ENCODE data around the gene TRPC4AP. TPM values are rescaled to one million over a fixed set of nuclear protein-coding genes. Genes with fewer than 3 reads are reported as not detected.

The TRPC4AP gene
- total RNA-seq, 1 donor from 2014 or later: 57.5 TPM

DNA sequence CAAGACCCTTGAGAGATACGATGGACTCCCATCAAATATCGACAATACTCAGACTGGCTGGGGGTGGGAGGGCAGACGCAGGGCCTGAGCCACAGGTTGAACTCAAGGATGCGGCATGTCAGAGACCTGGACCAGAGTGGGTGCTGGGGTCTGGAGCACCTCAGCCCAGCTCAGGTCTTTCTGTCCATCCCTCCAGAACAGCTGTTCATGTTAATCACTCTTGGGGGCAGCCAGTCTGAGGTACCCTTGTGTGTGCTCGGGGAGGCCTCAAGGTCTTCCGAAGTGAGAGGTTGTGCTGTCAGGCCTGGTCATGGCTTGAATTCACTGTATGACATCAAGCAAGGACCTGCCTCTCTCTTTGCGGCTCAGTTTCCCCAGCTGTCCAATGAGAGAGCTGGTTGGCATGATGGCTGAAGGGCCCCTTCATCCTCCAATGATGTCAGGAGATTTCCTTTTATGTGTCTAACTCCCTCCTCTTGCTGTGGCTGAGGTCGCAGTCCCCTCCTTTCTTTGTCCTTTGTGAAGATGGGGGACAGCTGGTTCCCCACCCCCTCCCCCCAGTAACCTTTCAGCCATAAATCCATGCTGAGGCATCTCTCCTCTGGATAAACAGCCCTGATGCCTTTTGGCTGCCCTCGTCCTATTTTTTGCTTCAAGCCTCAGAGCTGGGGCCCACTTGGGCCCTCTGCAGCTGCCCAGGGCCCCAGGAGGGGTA, 121.6 kb downstream of the TRPC4AP start:
- no peak for DNase-seq (ENCODE audit: low spot score)

DNA sequence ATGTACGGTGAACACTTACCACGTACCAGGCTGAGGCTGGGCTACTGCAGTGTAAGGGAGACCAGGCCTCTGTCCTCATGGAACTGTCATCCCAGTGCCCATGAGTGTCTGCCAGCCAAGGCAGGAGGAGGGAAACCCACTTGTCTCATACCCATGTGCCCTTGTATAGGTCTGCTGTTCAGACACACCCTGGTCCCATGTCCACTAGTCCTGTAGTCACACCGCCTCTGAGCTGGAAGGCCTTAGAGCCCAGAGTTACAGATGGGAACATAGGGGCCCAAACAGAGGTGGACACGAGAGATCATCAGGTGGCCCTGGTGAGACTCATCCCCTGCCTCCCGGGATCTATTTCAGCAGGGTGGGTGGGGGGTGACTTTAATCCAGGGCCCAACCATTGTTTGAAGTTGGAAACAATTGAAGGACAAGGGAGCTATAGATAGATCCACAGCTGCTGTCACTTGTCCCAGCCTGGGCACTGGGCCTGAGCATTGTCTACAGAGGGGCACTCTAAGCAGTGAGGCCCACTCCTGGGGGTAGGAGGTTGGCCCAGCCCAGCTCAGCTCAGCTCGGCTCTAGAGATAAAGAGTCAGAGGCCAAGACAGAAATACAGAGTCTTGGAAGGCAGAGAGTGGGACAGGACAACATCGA, 122.3 kb downstream of the TRPC4AP start:
- no peak for DNase-seq (ENCODE audit: low spot score)

DNA sequence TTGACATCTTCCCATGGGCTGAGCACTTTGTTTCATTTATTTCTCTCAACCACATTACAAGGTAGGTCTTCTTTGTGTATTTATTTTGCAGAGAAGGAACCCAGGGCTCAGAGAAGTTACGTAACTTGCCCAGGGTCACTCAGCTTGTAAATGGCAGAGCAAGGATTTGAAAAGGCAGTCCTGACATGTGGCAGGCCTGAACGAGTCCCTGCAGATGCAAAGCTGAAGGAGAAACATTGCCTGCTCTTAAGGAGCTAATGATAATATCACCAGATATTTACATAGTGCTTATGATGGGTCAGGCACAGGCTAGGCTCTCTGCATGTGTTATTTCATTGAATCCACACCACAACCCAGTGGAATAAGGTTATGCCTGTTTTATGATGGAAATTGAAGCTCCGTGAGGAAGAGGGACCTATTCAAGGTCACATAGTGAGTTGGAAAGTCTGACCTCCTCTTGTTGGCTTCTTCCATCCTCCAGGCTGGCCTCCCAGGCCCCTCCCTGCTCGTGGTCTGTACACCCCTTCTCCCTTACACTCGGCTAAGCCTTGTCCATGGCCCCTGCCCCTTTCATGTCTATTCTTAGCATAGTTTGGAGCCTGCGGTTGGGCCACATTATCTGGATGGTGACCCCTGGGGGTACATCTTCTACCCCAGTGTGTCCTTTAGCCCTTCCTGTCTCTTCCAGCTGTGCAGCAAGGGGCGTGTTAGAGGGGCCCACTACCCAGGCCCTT, 124.4 kb downstream of the TRPC4AP start:
- DNase-seq (ENCODE audit: low spot score): no peak

DNA sequence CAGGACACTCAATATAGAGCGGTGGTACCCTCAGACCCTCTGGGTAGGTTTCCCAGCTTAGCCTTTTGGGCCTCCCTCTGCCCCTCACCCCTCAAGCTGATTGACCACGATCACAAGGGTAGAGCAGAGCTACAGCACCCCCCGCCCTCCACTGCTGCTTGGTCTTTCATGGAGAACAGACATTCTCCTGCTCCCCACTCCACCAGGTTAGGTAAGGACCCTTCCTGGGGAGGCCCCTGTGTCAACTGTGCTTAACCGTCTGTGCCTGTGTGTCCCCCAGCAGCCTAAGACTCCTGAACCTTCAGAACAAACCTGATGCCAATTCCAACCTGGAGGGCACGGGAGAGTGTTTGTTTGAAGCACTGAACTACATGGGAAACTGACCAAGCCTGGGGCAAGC, 125.2 kb downstream of the TRPC4AP start:
- no peak for DNase-seq (ENCODE audit: low spot score)

DNA sequence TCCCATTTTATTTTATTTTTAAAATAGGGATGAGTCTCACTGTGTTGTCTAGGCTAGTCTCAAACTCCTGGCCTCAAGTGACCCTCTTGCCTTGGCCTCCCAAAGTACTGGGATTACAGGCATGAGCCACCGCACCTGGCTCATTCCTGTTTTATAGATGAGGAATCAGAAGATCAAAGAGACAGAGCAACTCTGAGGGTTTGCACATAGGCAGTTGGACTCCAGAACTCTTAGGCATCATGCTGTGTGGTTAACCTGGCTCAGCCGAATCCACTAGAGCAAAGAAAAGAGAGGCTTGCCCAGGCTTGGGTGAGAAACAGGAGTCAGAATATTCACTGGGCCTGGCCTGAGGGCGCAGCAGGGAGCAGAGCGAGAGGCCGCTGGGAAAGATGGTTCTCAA, 127.6 kb downstream of the TRPC4AP start:
- DNase-seq (ENCODE audit: low spot score): no peak

DNA sequence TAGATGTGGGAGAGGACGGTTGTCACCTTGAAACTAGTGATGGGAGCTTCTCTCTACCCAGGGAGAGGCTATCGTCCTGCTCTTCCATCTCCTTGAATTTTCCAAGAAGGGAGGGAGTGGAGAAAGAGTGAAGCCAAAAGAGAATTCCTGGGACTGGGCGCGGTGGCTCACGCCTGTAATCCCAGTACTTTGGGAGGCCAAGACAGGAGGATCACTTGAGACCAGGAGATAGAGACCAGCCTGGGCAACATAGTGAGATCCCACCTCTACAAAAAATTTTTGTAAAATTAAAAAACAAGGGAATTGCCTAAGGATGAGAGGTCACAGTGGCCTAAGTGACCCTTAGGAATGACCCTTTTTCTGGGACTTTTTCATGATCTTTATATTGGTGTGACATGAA, 128.1 kb downstream of the TRPC4AP start:
- no peak for DNase-seq (ENCODE audit: low spot score)

DNA sequence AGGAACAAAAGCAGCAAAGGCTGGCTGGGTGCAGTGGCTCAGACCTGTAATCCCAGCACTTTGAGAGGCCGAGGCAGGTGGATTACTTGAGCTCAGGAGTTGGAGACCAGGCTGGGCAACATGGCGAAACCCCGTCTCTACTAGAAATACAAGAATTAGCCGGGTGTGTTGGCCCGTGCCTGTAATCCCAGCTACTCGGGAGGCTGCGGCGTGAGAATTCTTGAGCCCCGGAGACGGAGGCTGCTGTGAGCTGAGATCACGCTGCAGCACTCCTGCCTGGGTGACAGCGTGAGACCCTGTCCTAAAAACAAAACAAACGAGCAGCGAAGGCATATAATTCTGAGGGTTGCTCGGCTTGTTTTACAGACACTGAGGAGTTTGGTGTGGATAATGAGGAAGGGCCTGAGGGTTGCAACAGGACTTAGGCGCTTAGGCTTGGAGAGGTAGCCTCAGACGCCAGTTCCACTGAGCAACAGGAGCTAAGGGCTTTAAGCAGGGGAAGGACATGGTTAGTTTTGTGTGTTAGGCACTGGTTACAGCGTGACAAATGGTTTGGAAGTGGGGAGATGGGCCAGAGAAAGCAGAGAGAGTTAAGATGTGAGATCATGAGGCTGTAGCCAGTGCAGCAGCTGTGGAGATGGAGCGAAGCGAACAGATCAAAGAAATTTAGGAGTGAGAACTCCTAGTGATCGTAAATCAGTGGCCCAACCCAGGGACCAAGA, 135.7 kb downstream of the TRPC4AP start:
- no peak for DNase-seq (ENCODE audit: low spot score)

DNA sequence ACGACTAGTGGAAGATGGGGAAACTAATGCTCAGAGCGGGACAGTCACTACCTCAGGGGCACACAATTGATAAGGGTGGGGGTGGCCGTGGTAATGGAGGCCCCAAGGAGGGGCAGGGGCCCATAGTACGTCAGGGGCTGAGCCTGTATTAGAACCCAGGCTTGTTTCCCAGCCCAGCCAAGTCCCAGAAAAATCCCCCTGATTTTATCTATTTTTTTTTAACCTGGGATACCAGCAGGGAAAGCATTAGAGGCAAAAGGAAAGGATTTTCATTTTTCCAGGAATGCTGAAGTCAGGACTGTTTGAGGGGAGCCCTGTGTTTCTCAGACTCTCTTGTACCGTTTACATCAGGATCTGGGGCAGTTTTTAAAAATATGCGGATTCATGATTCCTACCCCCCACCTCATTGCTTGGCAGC, 136.6 kb downstream of the TRPC4AP start:
- DNase-seq (ENCODE audit: low spot score): no peak

DNA sequence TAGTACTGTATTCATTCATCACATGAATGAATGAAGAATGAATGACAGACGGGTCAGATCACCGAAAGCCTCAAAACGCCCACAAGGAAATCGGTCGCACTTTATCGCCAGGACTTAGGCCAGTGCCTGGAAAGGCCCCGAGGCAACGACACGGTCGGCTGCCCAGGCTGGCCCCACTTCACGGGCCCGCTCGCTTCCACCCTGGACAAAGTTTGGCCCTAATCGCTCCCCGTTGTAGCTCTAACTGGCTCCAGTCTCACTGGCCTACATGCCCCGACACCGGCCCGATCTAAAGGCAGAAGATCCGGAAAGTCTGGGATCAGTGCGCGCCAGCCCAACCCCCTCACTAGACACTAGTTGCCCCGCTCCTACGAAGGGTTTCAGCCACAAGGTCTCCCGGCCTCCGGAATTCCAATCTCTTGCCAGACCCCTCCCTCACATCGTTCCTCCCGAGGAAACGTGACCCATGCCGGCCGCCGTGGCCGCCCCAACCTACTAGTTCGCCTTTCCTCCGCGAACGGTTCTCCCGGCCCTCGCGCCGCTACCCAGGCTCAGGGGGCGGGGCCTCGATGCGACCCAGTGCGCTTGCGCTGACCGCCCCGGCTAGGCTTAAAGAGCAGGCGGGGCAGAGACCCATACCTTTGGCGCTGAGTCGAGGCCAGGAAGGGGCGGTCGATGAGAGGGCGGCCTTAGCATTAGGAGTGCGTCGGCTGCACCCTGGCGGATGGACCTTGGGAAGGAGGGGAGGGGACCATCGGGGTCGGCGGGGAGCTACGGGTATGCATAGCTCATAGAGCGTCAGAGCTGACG, 137.2 kb downstream of the TRPC4AP start, which contains the start of the genes GSS and MYH7B:
Gene GSS (minus strand): TSS at position 576 of the 810 bp plus-strand sequence. CDS start 3,954 bp downstream, outside the sequence.
Gene MYH7B (plus strand): TSS at position 638 of the 810 bp plus-strand sequence. CDS start 22,138 bp downstream, outside the sequence.
- peak; percentile 97 for DNase-seq (ENCODE audit: low spot score)

DNA sequence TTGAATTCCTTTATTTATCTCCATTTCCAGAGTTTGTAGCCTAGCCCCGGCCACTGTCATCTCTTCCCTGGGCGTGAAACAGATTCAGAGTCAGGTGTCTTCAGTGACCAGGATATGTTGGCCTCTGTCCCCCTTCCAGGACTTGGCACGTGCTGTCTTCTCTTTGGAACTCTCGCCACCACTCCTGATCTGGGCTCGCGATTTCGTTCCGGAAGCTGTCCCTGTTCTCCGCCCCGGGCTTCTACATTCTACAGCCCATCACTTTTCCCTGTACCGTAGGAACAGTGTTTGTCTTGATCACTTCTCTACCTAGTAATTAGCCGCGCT, 137.7 kb downstream of the TRPC4AP start:
- no peak for DNase-seq (ENCODE audit: low spot score)

DNA sequence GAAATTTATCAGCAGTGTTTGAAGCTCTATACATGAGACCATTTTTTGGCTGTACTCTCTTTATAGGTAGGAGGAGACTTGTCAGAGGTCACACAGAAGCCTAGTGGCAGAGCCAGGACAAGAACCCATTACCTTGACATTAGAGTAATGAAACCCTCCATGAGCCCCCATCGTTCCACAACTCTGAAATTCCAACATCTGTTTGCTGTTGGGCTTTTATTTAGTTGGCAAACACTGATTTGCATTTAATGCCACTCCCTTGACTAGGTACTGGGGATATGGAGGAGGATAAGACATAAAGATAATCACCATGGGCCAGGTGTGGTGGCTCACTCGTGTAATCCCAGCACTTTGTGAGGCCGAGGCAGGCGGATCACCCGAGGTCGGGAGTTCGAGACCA, 138.6 kb downstream of the TRPC4AP start:
- DNase-seq (ENCODE audit: low spot score): no peak

DNA sequence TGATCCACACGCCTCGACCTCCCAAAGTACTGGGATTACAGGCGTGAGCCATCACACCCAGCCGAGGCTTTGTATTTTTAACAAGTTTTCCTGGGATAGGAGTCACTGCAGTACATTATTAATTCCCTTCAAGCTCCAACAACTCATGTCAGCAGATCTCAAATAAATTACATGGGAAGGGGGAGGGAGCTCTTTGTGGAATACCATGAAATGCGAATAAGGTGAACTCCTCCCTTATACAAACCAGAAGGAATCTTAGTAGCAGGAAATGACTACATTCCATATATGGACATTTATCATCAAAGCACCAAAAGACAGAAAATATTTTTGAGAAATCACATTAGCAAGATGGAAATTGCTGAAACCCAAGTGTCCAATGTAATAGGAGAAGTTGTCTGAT, 139.9 kb downstream of the TRPC4AP start:
- DNase-seq (ENCODE audit: low spot score): no peak

Other genes starting within 250 kb of the TRPC4AP start
- gene GGT7, start 220.0 kb downstream of the TRPC4AP start, total RNA-seq: 27.3 TPM
- 45.8 TPM for gene ACSS2, start 216.2 kb downstream of the TRPC4AP start, total RNA-seq
- 56.6 TPM for gene GSS, start 137.0 kb downstream of the TRPC4AP start, total RNA-seq
- gene MYH7B, start 136.9 kb downstream of the TRPC4AP start, total RNA-seq: 1.4 TPM
- 20.5 TPM for gene EDEM2, start 54.5 kb upstream of the TRPC4AP start, total RNA-seq
- 17.6 TPM for gene PROCR, start 79.3 kb upstream of the TRPC4AP start, total RNA-seq
- 0.55 TPM for gene MMP24, start 133.9 kb upstream of the TRPC4AP start, total RNA-seq
- gene MMP24OS, start 185.3 kb upstream of the TRPC4AP start, total RNA-seq: 103 TPM
- 191 TPM for gene EIF6, start 192.0 kb upstream of the TRPC4AP start, total RNA-seq
- 4.0 TPM for gene FAM83C, start 199.6 kb upstream of the TRPC4AP start, total RNA-seq

Measured in ureter (tissue), 1 donor.